Raji (cell line): Measurements from ENCODE around the gene DAB2IP.

Source experiments
- POLR2A ChIP-seq: IDR thresholded peaks from 2 replicates; pipeline ENCODE4 v1.6.1; 2011; ENCODE audit warnings: low read depth, low read length, control low read depth; ENCODE audit not compliant: insufficient read depth

DAB2IP gene

GRCh38 chr9:121811140-121811539 is 159.7 kb downstream of the DAB2IP start:
- TF ChIP-seq POLR2A: no peak

GRCh38 chr9:121811751-121812150 is 160.3 kb downstream of the DAB2IP start:
- TF ChIP-seq POLR2A: no peak

- no peak for TF ChIP-seq POLR2A
Observed at GRCh38 chr9:121812159-121812735, 160.8 kb downstream of the DAB2IP start.

- TF ChIP-seq POLR2A: no peak
Observed at GRCh38 chr9:121813519-121814210, 162.2 kb downstream of the DAB2IP start.

- no peak for TF ChIP-seq POLR2A
Observed at GRCh38 chr9:121814594-121814993, 163.2 kb downstream of the DAB2IP start.

- no peak for TF ChIP-seq POLR2A
Observed at GRCh38 chr9:121815084-121815483, 163.7 kb downstream of the DAB2IP start.

- no peak for TF ChIP-seq POLR2A
Observed at GRCh38 chr9:121815546-121816448, 164.4 kb downstream of the DAB2IP start.

- no peak for TF ChIP-seq POLR2A
Observed at GRCh38 chr9:121816449-121816817, 165.0 kb downstream of the DAB2IP start.

GRCh38 chr9:121816845-121817450 is 165.5 kb downstream of the DAB2IP start:
- no peak for TF ChIP-seq POLR2A

GRCh38 chr9:121817476-121817875 is 166.0 kb downstream of the DAB2IP start:
- no peak for TF ChIP-seq POLR2A

- TF ChIP-seq POLR2A: no peak
Observed at GRCh38 chr9:121818016-121818661, 166.7 kb downstream of the DAB2IP start.

GRCh38 chr9:121818841-121819427 is 167.5 kb downstream of the DAB2IP start:
- no peak for TF ChIP-seq POLR2A

- no peak for TF ChIP-seq POLR2A
Observed at GRCh38 chr9:121819428-121820231, 168.2 kb downstream of the DAB2IP start.
